ENCODE data around the gene LIPG.

- TF ChIP-seq POLR2AphosphoS5 (IDR thresholded peaks at IDR 0.05; ENCODE audit: low read depth, low read length) (no peak), POLR2A (IDR thresholded peaks at IDR 0.05; ENCODE audit: low read depth, low read length) (no peak), TAF1 (IDR thresholded peaks at IDR 0.05; ENCODE audit: low read depth, low read length) (no peak), POU2F2 (IDR thresholded peaks at IDR 0.05; ENCODE audit: low read depth, low read length) (no peak), SPI1 (IDR thresholded peaks at IDR 0.05; ENCODE audit: low read depth, low read length) (no peak), PAX5 (IDR thresholded peaks at IDR 0.05; ENCODE audit: insufficient read depth, low read length, severe bottlenecking) (no peak)
Observed at GRCh38 chr18:49621301-49621700, 59.4 kb downstream of the LIPG start.

All from GM12891 (cell line).